ENCODE results near the gene NHS.

GRCh38 chrX:17559728-17560379 is 184.9 kb downstream of the NHS start:
- TF ChIP-seq CTCF (IDR thresholded peaks at IDR 0.05) (no peak), POLR2A (IDR thresholded peaks at IDR 0.05) (no peak)
